OCI-LY7 (cell line): ENCODE measurements around the gene PRDM5. TPM values are rescaled to one million over a fixed set of nuclear protein-coding genes. Genes with fewer than 3 reads are reported as not detected.

Experiments used
- BruUV-seq: library from RNA; stranded (reverse); fragments of 400-500 nt; replicated peaks from 2 replicates; lab custom pipeline; 2021; lab: Mats Ljungman, UMichigan
- CTCF ChIA-PET: fragments of 300-600 bp; sonication (Branson Sonifier 250); formaldehyde crosslinking; loops from one replicate; lab custom pipeline; 2022; ENCODE audit warnings: antibody characterized with exemption; ENCODE audit not compliant: unreplicated experiment; lab: Charles Lee
- POLR2A ChIA-PET: fragments of 300-600 bp; sonication (Branson Sonifier 250); formaldehyde crosslinking; loops from one replicate; lab custom pipeline; 2022; ENCODE audit warnings: antibody characterized with exemption; lab: Charles Lee
- DNase-seq: peaks from one replicate; pipeline ENCODE4 v3.0.0-alpha.2; 2015; ENCODE audit warnings: low spot score
- H2AFZ ChIP-seq: fragments of 200-600 bp; sonication (generic), shearing (Covaris generic); 2 replicates; pipeline ENCODE4 v1.6.1; 2014; ENCODE audit warnings: mild to moderate bottlenecking, antibody characterized with exemption, low read length, moderate library complexity
- H3K27ac ChIP-seq: fragments of 200-600 bp; sonication (generic); 2 replicates; pipeline ENCODE4 v1.5.1; 2014; ENCODE audit warnings: mixed run types, low read depth, mild to moderate bottlenecking, moderate library complexity, low read length, inconsistent platforms; ENCODE audit not compliant: poor library complexity, severe bottlenecking
- H3K36me3 ChIP-seq: fragments of 200-600 bp; sonication (generic); 2 replicates; pipeline ENCODE4 v1.6.1; 2014; ENCODE audit warnings: mild to moderate bottlenecking, antibody characterized with exemption, low read length, moderate library complexity, mixed read lengths; ENCODE audit not compliant: insufficient read depth
- H3K4me1 ChIP-seq: fragments of 200-600 bp; sonication (generic); 2 replicates; pipeline ENCODE4 v1.5.1; 2014; ENCODE audit warnings: mild to moderate bottlenecking, low read length; ENCODE audit not compliant: insufficient read depth, poor library complexity, severe bottlenecking
- H3K4me2 ChIP-seq: fragments of 200-600 bp; sonication (generic); 2 replicates; pipeline ENCODE4 v1.6.1; 2014; ENCODE audit warnings: mild to moderate bottlenecking, low read length
- H3K4me3 ChIP-seq: fragments of 200-600 bp; sonication (generic); 2 replicates; pipeline ENCODE4 v1.5.1; 2014; ENCODE audit warnings: mild to moderate bottlenecking, low read depth, low read length; ENCODE audit not compliant: poor library complexity, severe bottlenecking
- H3K79me2 ChIP-seq: fragments of 200-600 bp; sonication (generic); 2 replicates; pipeline ENCODE4 v1.6.1; 2016; ENCODE audit warnings: low read depth, mild to moderate bottlenecking, low read length, moderate library complexity, mixed read lengths; ENCODE audit not compliant: insufficient read depth
- H3K9me2 ChIP-seq: fragments of 200-600 bp; sonication (generic); 2 replicates; pipeline ENCODE4 v1.6.1; 2016; ENCODE audit warnings: mild to moderate bottlenecking, low read length, mixed read lengths; ENCODE audit not compliant: insufficient read depth
- H3K9me3 ChIP-seq: fragments of 200-600 bp; sonication (generic); 2 replicates; pipeline ENCODE4 v1.6.1; 2014; ENCODE audit warnings: mild to moderate bottlenecking, mixed run types, low read length, mixed read lengths
- H4K20me1 ChIP-seq: fragments of 200-600 bp; sonication (generic); 2 replicates; pipeline ENCODE4 v1.6.1; 2014; ENCODE audit warnings: mild to moderate bottlenecking, antibody characterized with exemption, low read length, moderate library complexity, mixed read lengths; ENCODE audit not compliant: insufficient read depth
- CTCF ChIP-seq: fragments of 200-600 bp; sonication (generic); conservative IDR thresholded peaks from 2 replicates; pipeline ENCODE4 v1.5.1; 2014; ENCODE audit warnings: mild to moderate bottlenecking, antibody characterized with exemption, low read length, moderate library complexity, mixed read lengths
- EZH2phosphoT487 ChIP-seq: fragments of 200-600 bp; sonication (generic); IDR thresholded peaks from 2 replicates; pipeline ENCODE4 v1.6.1; 2018; ENCODE audit warnings: low read depth, borderline replicate concordance, mild to moderate bottlenecking, mixed run types, antibody characterized with exemption, low read length, moderate library complexity, mixed read lengths
- intact Hi-C: fragments of 100-400 bp; cut with micrococcal nuclease; formaldehyde crosslinking; loops from one replicate; pipeline ENCODE4 v1.10.0; 2022; ENCODE audit not compliant: unreplicated experiment
- total RNA-seq, 2 experiments: library from RNA; depleted of rRNA in 1 of 2; stranded (reverse); fragments of >200 nt in 1 of 2; shearing (Covaris generic) in 1 of 2; gene quantifications; 2 replicates each; pipeline ENCODE4 v1.2.3, GENCODE V29; 2014 to 2022

PRDM5 gene
- total RNA-seq, 2 experiments from 2014 or later = 0.22 to 0.76 TPM

- H3K9me2 ChIP-seq = no peaks in the 10 kb centered on the region
- peak overlapping the region; percentile 87 for H2AFZ ChIP-seq
- TF ChIP-seq CTCF (no peak), EZH2phosphoT487 (no peak)
- peaks cover 40% of the 10 kb centered on the region for H3K4me1 ChIP-seq
- no peak for DNase-seq
- no peaks in the 10 kb centered on the region for H3K79me2 ChIP-seq
- intact Hi-C loops = no loop called here
- POLR2A ChIA-PET = interaction anchor here (0.6 to 3.3 kb wide), 13 partner anchors 8 to 1040 kb away, joined by 3 to 30 read pairs (median 4); no protein-coding TSS in a partner anchor
- peak overlapping the region; percentile 41; the same call in 1 of the 2 replicates for H3K4me2 ChIP-seq
- no peaks in the 10 kb centered on the region for H3K36me3 ChIP-seq
- no peaks in the 10 kb centered on the region for H4K20me1 ChIP-seq
- CTCF ChIA-PET = interaction anchor here (1.0 kb wide), 1 partner anchor 8 kb away, joined by 4 read pairs; no protein-coding TSS in a partner anchor
- no peak overlapping the region for H3K4me3 ChIP-seq
- H3K27ac ChIP-seq = no peak overlapping the region
- no TSS peak for BruUV-seq
- peaks cover 5% of the 10 kb centered on the region; the same call in 1 of the 2 replicates for H3K9me3 ChIP-seq
These were observed 196.6 kb downstream of the PRDM5 start for GRCh38 chr4:120725639-120726580.

- CTCF ChIA-PET = interaction anchor here (1.0 kb wide), 1 partner anchor 10 kb away, joined by 4 read pairs; no protein-coding TSS in a partner anchor
- POLR2A ChIA-PET = interaction anchor here (1.1 to 3.3 kb wide), 6 partner anchors 13 to 593 kb away, joined by 3 to 30 read pairs (median 8); no protein-coding TSS in a partner anchor
These were observed 197.9 kb downstream of the PRDM5 start for GRCh38 chr4:120724656-120725055.

More at GRCh38 chr4:120724656-120725055, 197.9 kb downstream of the PRDM5 start:
- H3K36me3 ChIP-seq = no peaks in the 10 kb centered on the region
- H3K79me2 ChIP-seq = no peaks in the 10 kb centered on the region
- H3K9me2 ChIP-seq = no peaks in the 10 kb centered on the region
- no TSS peak for BruUV-seq
- no peaks in the 10 kb centered on the region for H4K20me1 ChIP-seq
- peaks cover 52% of the 10 kb centered on the region for H3K4me1 ChIP-seq
- peaks cover 5% of the 10 kb centered on the region; the same call in 1 of the 2 replicates for H3K9me3 ChIP-seq
- H3K4me2 ChIP-seq = peak overlapping the region; percentile 41
- peak overlapping the region; percentile 22 for H3K4me3 ChIP-seq
- intact Hi-C loops = no loop called here
- DNase-seq = peak; percentile 28
- TF ChIP-seq CTCF (no peak), EZH2phosphoT487 (no peak)
- peak overlapping the region; percentile 23 for H3K27ac ChIP-seq
- peak overlapping the region; percentile 87 for H2AFZ ChIP-seq
